ENCODE results near the gene PRSS2.
"Not testable (repeated sequence)": the region's sequence is repeated elsewhere in the genome, so short reads cannot be mapped to it uniquely, and the experiment has no call there.

The PRSS2 gene
- total RNA-seq: 0 reads per million in 2 experiments

DNA sequence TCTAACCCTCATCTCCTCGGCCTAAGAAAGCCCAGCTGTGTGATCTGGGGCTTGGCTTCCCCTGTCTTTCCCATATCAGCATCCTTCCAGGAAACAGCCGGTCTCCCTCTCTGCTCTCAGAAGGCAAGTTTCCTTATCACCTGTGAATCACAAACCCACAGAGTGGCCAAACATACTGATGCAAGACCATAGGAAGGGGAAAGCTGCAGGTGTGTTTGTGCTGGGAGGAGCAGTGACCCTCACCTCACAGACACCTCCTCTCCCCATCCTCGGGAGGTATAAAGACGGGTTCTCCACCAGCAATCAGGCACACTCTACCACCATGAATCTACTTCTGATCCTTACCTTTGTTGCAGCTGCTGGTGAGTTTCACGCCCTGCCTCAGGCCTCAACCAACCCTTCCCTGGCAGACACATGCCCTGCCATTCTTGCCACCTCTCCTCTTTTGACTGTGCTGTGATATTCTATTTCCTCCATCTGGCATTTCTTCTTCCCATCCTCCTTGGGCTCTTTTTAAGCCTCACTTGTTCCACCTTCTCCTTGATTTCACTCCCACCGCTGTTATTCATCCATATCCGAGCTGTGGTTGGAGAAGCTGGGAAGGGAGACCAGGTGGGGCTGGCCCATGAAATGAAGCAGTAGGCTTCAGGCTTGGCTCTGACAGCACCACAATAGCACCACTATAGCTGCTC, at the start of gene PRSS2:
TSS of gene PRSS2 (plus strand) at position 310 of the 692 bp plus-strand sequence. CDS start at position 323, 13 bp downstream.
- no peak for DNase-seq (ENCODE audit: low read depth)

- DNase-seq (ENCODE audit: low read depth): no peak
Measured at GRCh38 chr7:142720986-142721385, 49.8 kb upstream of the PRSS2 start.

GRCh38 chr7:142722248-142722794, 48.4 kb upstream of the PRSS2 start:
- DNase-seq (ENCODE audit: low read depth): no peak

GRCh38 chr7:142733271-142733670, 37.5 kb upstream of the PRSS2 start:
- DNase-seq (ENCODE audit: low read depth): no peak

GRCh38 chr7:142739923-142740492, 30.8 kb upstream of the PRSS2 start:
- no peak for DNase-seq (ENCODE audit: low read depth)

- DNase-seq (ENCODE audit: low read depth): no peak
Measured at GRCh38 chr7:142740786-142741185, 30.0 kb upstream of the PRSS2 start.

GRCh38 chr7:142741932-142742331, 28.8 kb upstream of the PRSS2 start:
- not testable (repeated sequence) for DNase-seq (ENCODE audit: low read depth)

- no peak for DNase-seq (ENCODE audit: low read depth)
Measured at GRCh38 chr7:142745091-142745635, 25.6 kb upstream of the PRSS2 start.

- DNase-seq (ENCODE audit: low read depth): no peak
Measured at GRCh38 chr7:142745745-142746144, 25.0 kb upstream of the PRSS2 start.

- DNase-seq (ENCODE audit: low read depth): no peak
Measured at GRCh38 chr7:142746264-142746663, 24.5 kb upstream of the PRSS2 start.

DNA sequence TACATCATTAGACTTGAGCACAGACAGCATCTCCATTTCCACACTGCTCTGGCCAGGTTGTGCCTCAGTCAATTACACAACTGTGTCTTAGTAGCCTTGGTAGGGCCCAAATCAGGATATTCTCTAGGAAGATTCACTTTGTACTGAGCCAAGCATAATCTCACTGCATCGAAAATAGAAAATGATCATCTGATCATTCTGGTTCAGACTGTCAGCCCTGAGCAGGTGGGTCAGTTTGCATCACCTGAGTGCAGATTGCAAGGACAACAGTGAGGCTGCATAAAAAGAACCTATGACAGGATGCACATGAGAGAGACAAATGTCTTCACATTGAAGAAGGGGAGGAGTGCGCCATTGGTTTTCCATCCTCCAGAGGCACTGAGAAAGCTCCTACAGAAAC, 22.4 kb upstream of the PRSS2 start:
- not testable (repeated sequence) for DNase-seq (ENCODE audit: low read depth)

DNA sequence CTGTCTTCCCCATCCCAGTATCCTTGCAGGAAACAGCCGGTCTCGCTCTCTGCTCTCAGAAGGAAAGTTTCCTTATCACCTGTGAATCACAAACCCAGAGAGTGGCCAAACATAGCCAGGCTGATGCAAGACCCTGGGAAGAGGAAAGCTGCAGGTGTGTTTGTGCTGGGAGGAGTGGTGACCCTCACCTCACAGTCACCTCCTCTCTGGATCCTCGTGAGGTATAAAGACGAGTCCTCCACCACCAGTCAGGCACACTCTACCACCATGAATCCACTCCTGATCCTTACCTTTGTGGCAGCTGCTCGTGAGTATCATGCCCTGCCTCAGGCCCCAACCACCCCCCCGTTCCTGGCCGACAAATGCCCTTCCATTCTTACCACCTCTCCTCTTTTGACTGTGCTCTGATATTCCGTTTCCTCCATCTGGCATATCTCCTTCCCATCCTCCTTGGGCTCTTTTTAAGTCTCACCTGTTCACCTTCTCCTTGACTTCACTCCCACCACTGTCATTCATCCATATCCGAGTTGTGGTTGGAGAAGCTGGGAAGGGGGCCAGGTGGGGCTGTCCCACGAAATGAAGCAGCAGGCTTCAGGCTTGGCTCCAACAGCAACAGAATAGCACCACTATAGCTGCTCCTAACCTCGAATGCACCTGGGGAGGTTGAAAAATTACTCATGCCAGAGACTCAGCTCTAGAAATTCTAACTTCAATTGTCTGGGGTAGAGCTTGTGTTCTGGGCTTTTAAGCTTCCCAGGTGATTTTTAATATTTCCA, 21.4 kb upstream of the PRSS2 start, which contains the start of gene PRSS1:
TSS of gene PRSS1 (plus strand) at position 255 of the 776 bp plus-strand sequence. CDS start at position 268, 13 bp downstream.
- no peak for DNase-seq (ENCODE audit: low read depth)

DNA sequence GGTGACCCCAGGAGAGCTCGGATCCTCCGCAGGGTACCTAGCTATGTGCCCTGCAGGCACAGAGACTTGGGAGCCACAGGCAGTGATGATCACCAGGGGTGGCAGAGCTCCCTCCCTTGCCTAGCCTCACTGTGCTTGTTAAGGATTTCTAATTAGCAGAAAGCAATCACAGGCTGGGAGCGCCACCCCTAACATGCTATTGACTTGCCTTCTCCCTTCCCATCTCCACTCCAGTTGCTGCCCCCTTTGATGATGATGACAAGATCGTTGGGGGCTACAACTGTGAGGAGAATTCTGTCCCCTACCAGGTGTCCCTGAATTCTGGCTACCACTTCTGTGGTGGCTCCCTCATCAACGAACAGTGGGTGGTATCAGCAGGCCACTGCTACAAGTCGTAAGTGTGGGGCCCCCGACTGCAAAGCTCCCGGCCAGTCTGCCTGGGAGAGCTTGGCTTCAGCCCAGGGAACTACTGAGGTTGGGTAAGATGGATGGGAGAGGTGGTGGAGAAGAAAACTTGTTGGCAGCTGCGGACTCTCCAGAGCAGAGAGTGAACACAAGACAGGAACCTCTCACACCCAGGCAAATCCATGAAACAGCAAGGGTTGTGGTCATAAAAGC, 20.3 kb upstream of the PRSS2 start:
- DNase-seq (ENCODE audit: low read depth): no peak

DNA sequence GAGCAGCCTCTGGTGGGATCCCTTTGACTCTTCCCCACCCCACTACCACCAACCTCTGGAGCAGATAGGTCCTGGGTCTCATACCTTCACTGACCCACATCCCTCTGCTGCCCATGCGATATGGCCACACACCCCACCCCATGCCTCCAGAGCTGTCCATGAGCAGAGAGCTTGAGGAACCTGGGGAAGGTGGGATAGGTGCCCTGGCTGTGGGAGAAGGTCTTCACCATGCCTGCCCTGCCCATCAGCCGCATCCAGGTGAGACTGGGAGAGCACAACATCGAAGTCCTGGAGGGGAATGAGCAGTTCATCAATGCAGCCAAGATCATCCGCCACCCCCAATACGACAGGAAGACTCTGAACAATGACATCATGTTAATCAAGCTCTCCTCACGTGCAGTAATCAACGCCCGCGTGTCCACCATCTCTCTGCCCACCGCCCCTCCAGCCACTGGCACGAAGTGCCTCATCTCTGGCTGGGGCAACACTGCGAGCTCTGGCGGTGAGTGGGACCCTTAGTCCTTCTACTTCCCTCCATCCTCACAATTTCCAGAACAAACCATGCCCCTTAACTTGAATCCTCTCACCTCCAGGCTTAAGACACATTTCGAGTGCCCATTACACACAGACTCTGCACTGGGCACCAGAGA, 19.1 kb upstream of the PRSS2 start:
- DNase-seq (ENCODE audit: low read depth): not testable (repeated sequence)

GRCh38 chr7:142752376-142753225, 18.2 kb upstream of the PRSS2 start:
- no peak for DNase-seq (ENCODE audit: low read depth)

- no peak for DNase-seq (ENCODE audit: low read depth)
Measured at GRCh38 chr7:142753366-142753765, 17.4 kb upstream of the PRSS2 start.

GRCh38 chr7:142753925-142754491, 16.8 kb upstream of the PRSS2 start:
- not testable (repeated sequence) for DNase-seq (ENCODE audit: low read depth)

DNA sequence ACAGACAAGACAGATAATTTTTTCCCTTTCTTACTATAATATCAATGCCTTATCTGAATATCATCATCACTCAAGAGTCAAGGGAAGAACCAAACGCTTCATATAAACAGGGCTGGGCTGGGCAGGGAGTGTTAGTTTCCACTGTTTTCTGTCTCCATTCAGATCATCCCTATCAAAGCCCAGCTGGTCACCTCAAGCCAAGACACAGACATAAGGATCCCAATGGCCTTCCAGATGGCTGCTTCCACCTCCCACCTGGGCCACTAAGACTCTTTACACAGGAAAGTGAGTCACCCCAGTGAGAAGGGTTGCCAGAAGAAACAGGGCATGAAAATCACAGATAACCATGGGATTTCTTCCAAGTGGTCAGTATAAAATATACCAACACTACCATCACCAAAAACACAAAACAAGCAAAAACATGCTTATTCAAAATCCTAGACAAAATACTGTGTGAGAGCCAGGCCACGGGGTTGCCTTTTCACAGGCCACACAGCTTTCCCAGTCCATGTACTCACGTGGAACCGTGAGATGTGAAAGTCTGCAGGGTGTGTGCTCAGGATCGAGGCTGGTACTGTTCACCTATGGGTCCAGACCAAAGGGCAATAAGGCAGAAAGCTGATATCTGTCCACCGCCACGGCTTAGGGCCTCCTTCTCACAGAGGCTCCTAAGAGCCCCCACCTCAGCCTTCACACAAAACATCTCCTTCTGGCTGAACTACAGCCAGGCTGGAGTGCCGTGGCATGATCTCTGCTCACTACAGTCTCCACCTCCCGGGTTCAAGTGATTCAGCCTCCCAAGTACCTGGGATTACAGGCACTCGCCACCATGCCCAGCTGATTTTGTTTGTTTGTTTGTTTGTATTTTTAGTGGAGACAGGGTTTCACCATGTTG, 15.8 kb upstream of the PRSS2 start:
- no peak for DNase-seq (ENCODE audit: low read depth)

DNA sequence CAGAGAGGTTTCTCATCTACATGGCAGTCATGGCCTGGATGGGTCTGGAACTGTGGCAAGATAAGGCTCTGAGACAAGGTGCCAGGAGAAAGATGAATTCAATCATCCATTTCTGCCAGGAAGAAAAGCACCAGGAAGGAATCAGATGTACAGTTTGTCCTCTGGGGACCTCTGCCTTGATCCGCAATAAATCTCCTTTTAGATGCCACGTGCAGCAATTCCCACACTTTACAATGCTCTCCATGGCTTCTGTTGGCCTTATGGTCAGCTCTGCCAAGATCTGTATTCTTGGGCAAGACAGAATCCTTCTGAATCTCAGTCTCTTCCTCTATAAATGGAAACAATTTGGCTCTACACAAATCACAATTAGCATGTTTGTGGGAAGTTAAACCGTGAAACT, 12.5 kb upstream of the PRSS2 start:
- not testable (repeated sequence) for DNase-seq (ENCODE audit: low read depth)

Data from T follicular helper cell (primary cell).